ENCODE results near the gene ADAMTS1. TPM values are rescaled to one million over a fixed set of nuclear protein-coding genes. Genes with fewer than 3 reads are reported as not detected.
A peak's percentile ranks its signal among the peaks of the same experiment; 100 is the strongest.

Gene ADAMTS1
- total RNA-seq, 1 donor from 2014 or later, result 6.7 TPM

GRCh38 chr21:26795866-26796329 lies 49.3 kb downstream of the ADAMTS1 start:
- no peaks in the 10 kb centered on the region for H3F3A ChIP-seq (ENCODE audit: low read depth)
- no peaks in the 10 kb centered on the region for H3K27me3 Mint-ChIP-seq (ENCODE audit: insufficient read depth, low read depth)
- H3K27ac Mint-ChIP-seq, result no peak overlapping the region
- DNase-seq (ENCODE audit: low spot score), result peak; percentile 14
- no peak overlapping the region for H2AFZ ChIP-seq (replicated peaks)
- no peaks in the 10 kb centered on the region for H3K4me1 ChIP-seq
- peaks cover 5% of the 10 kb centered on the region for H3K4me1 Mint-ChIP-seq
- no peak overlapping the region for H3K9ac ChIP-seq
- H4K20me1 ChIP-seq (ENCODE audit: low read depth), result no peaks in the 10 kb centered on the region
- H3K9me3 ChIP-seq (ENCODE audit: low read depth), result no peaks in the 10 kb centered on the region
- no peaks in the 10 kb centered on the region for H3K79me2 ChIP-seq (ENCODE audit: low read depth)
- no peak for TF ChIP-seq EZH2 (IDR thresholded peaks at IDR 0.05)
- TF ChIP-seq CTCF (IDR thresholded peaks at IDR 0.05), result no peak
- no peak for TF ChIP-seq EZH2phosphoT487 (IDR thresholded peaks at IDR 0.05)
- no peaks in the 10 kb centered on the region for H3K36me3 ChIP-seq
- no peaks in the 10 kb centered on the region for H3K27me3 ChIP-seq
- H3K27ac ChIP-seq, result no peak overlapping the region
- H3K4me3 ChIP-seq, result no peak overlapping the region
- no peaks in the 10 kb centered on the region for H3K9me3 Mint-ChIP-seq
- no peaks in the 10 kb centered on the region for H3K36me3 Mint-ChIP-seq
- no peak overlapping the region for H3K4me3 Mint-ChIP-seq
- no peak overlapping the region for H3K4me2 ChIP-seq

DNA sequence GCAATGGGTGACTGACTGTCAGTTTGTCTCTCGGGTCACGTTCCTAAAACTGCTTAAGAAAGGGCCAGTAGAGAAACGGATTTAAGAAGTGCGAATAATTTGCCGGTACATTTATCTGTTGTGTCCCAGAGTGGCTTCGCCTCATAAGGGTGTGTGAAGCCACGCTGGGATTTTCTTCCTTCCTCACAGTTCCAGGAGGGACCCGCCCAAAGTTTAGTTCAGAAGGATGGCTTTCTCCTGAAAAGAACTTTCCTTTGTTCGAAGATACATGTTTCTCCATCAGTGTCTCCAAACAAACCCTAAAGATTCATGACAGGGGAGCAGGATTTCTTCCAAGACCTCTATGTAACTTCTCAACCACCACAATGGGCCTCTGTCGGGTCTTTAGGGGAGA lies 49.8 kb downstream of the ADAMTS1 start:
- no peak overlapping the region for H3K4me3 Mint-ChIP-seq
- Histone ChIP-seq H3K79me2 (ENCODE audit: low read depth) (no peaks in the 10 kb centered on the region), H3K27ac (no peak overlapping the region), H2AFZ (replicated peaks) (no peak overlapping the region), H3K27me3 (no peaks in the 10 kb centered on the region), H3K4me2 (no peak overlapping the region), H3K36me3 (no peaks in the 10 kb centered on the region), H3F3A (ENCODE audit: low read depth) (no peaks in the 10 kb centered on the region), H3K9ac (no peak overlapping the region), H3K4me1 (no peaks in the 10 kb centered on the region), H4K20me1 (ENCODE audit: low read depth) (no peaks in the 10 kb centered on the region), H3K4me3 (no peak overlapping the region), H3K9me3 (ENCODE audit: low read depth) (no peaks in the 10 kb centered on the region)
- no peak overlapping the region for H3K27ac Mint-ChIP-seq
- peaks cover 5% of the 10 kb centered on the region for H3K4me1 Mint-ChIP-seq
- TF ChIP-seq EZH2 (IDR thresholded peaks at IDR 0.05) (no peak), CTCF (IDR thresholded peaks at IDR 0.05) (no peak), EZH2phosphoT487 (IDR thresholded peaks at IDR 0.05) (no peak)
- H3K27me3 Mint-ChIP-seq (ENCODE audit: insufficient read depth, low read depth), result no peaks in the 10 kb centered on the region
- no peaks in the 10 kb centered on the region for H3K36me3 Mint-ChIP-seq
- H3K9me3 Mint-ChIP-seq, result no peaks in the 10 kb centered on the region
- no peak for DNase-seq (ENCODE audit: low spot score)

DNA sequence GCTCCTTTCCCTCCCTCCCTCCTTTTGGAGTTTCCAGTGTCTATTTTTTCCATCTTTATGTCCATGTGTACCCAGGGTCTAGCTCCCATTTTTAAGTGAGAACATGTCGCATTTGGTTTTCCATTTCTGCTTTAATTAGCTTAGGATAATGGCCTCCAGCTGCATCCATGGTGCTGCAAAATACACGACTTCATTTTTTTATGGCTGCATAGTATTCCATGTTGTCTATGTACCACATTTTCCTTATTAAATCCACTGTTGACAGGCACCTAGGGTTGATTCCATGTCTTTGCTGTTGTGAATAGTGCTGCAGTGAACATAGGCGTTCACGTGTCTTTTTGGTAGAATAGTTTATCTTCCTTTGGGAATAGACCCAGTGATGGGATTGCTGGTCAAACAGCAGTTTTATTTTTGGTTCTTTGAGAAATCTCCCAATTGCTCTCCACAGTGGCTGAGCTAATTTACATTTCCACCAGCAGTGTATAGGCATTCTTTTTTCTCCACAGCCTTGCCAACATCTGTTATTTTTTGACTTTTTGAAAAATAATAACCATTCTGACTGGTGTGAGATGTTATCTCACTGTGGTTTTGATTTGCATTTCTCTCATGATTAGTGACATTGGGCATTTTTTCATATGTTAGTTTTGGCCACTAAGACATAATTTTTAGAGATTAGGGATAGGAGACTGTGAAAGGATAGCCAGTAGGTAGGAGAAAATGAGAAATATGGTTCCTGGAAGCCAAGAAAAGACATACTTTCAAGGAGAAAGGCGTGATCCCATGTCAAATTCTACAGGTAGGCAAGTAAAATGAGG lies 50.4 kb downstream of the ADAMTS1 start:
- no peak overlapping the region for H3K4me3 ChIP-seq
- H3K4me1 ChIP-seq, result no peaks in the 10 kb centered on the region
- Mint-ChIP-seq H3K36me3 (no peaks in the 10 kb centered on the region), H3K27me3 (ENCODE audit: insufficient read depth, low read depth) (no peaks in the 10 kb centered on the region), H3K9me3 (no peaks in the 10 kb centered on the region), H3K27ac (no peak overlapping the region), H3K4me3 (no peak overlapping the region), H3K4me1 (peaks cover 5% of the 10 kb centered on the region)
- no peaks in the 10 kb centered on the region for H3K36me3 ChIP-seq
- no peak overlapping the region for H3K9ac ChIP-seq
- no peak overlapping the region for H2AFZ ChIP-seq (replicated peaks)
- no peaks in the 10 kb centered on the region for H3K27me3 ChIP-seq
- H3F3A ChIP-seq (ENCODE audit: low read depth), result no peaks in the 10 kb centered on the region
- H3K4me2 ChIP-seq, result no peak overlapping the region
- H3K9me3 ChIP-seq (ENCODE audit: low read depth), result no peaks in the 10 kb centered on the region
- no peaks in the 10 kb centered on the region for H4K20me1 ChIP-seq (ENCODE audit: low read depth)
- no peak for DNase-seq (ENCODE audit: low spot score)
- H3K79me2 ChIP-seq (ENCODE audit: low read depth), result no peaks in the 10 kb centered on the region
- no peak overlapping the region for H3K27ac ChIP-seq
- TF ChIP-seq CTCF (IDR thresholded peaks at IDR 0.05) (no peak), EZH2 (IDR thresholded peaks at IDR 0.05) (no peak), EZH2phosphoT487 (IDR thresholded peaks at IDR 0.05) (no peak)

All from neural progenitor cell (in vitro differentiated cells).